Activated naive CD4-positive, alpha-beta T cell treated with anti-CD3 and anti-CD28 coated beads for 36 hours (primary cell): ENCODE data around the gene CFAP61. TPM values are rescaled to one million over a fixed set of nuclear protein-coding genes. Genes with fewer than 3 reads are reported as not detected.

Source experiments
- CTCF ChIA-PET: fragments of 350-600 bp; sonication (Branson Sonifier 250); formaldehyde crosslinking; loops from one replicate; lab custom pipeline; 2021; ENCODE audit warnings: antibody characterized with exemption; lab: Charles Lee
- DNase-seq: peaks from one replicate; pipeline ENCODE4 v3.0.0-alpha.2; 2020
- H3K27ac Mint-ChIP-seq: one replicate; pipeline ENCODE4 v1.8.0; 2021; ENCODE audit warnings: mild to moderate bottlenecking, mixed read lengths
- H3K27me3 Mint-ChIP-seq: one replicate; pipeline ENCODE4 v1.8.0; 2021; ENCODE audit warnings: low read depth, mixed read lengths
- H3K36me3 Mint-ChIP-seq: one replicate; pipeline ENCODE4 v1.8.0; 2021; ENCODE audit warnings: low read depth, mixed read lengths
- H3K4me1 Mint-ChIP-seq: one replicate; pipeline ENCODE4 v1.8.0; 2021; ENCODE audit warnings: low read depth, mixed read lengths
- H3K4me3 Mint-ChIP-seq: one replicate; pipeline ENCODE4 v1.8.0; 2021; ENCODE audit warnings: mild to moderate bottlenecking, moderate library complexity, mixed read lengths
- H3K9me3 Mint-ChIP-seq: one replicate; pipeline ENCODE4 v1.8.0; 2021; ENCODE audit warnings: mixed read lengths
- intact Hi-C: fragments of 100-400 bp; cut with micrococcal nuclease; formaldehyde crosslinking; loops from one replicate; pipeline ENCODE4 v1.15.1; 2023
- total RNA-seq, 2 experiments: library from RNA; stranded (reverse); gene quantifications; one replicate each; pipeline ENCODE4 v1.2.3, GENCODE V29; 2021

Gene CFAP61
- total RNA-seq, 2 experiments from 2014 or later: not detected

DNA sequence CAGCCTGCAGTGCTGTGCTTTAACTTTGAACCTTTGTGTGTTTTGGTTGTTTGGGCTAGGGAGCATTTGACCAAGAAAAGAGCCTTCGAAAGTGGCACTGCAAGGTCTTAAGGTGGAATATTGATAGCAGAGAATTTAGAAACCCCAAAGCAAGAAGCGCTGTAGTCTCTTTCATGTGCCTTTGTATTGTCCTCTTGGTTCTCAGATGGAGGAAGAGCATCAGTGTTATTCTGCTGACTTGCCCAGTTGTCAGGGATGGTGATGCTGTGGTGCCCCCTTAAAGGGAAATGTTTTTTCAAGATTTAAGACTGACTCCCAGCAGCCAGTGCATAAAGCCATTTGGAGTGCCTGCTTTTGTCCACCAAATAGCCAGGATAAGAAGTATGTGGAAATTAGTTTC is 212.9 kb downstream of the CFAP61 start:
- H3K27me3 Mint-ChIP-seq: peaks cover 2% of the 10 kb centered on the region
- CTCF ChIA-PET: no interaction called here
- intact Hi-C loops: no loop called here
- H3K27ac Mint-ChIP-seq: no peak overlapping the region
- no peaks in the 10 kb centered on the region for H3K4me1 Mint-ChIP-seq
- no peak overlapping the region for H3K4me3 Mint-ChIP-seq
- no peaks in the 10 kb centered on the region for H3K9me3 Mint-ChIP-seq
- DNase-seq: no peak
- H3K36me3 Mint-ChIP-seq: no peaks in the 10 kb centered on the region

DNA sequence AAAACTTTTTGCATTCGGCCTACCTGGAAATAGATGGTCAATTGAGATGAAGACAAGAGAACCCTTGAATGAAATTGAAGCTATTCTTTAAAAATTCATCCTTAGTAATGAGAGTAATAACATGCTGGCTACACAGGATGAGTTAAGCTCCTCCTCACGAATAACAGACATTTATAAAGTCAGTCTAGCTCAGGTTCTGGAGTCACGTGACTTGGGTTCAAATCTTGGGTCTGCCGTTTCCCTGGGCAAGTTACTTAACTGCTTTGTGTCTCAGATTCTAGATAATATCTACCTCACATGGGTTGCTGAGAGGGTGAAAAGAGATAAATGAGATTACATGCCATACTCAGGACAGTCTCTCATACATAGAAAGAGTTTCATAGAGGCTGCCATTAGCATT is 214.2 kb downstream of the CFAP61 start:
- intact Hi-C loops: no loop called here
- no peaks in the 10 kb centered on the region for H3K4me1 Mint-ChIP-seq
- H3K36me3 Mint-ChIP-seq: no peaks in the 10 kb centered on the region
- H3K4me3 Mint-ChIP-seq: no peak overlapping the region
- no peaks in the 10 kb centered on the region for H3K9me3 Mint-ChIP-seq
- no peak overlapping the region for H3K27ac Mint-ChIP-seq
- peaks cover 2% of the 10 kb centered on the region for H3K27me3 Mint-ChIP-seq
- no peak for DNase-seq
- CTCF ChIA-PET: interaction anchor here (0.6 kb wide), 1 partner anchor 510 kb away, joined by 3 read pairs; no protein-coding TSS in a partner anchor

DNA sequence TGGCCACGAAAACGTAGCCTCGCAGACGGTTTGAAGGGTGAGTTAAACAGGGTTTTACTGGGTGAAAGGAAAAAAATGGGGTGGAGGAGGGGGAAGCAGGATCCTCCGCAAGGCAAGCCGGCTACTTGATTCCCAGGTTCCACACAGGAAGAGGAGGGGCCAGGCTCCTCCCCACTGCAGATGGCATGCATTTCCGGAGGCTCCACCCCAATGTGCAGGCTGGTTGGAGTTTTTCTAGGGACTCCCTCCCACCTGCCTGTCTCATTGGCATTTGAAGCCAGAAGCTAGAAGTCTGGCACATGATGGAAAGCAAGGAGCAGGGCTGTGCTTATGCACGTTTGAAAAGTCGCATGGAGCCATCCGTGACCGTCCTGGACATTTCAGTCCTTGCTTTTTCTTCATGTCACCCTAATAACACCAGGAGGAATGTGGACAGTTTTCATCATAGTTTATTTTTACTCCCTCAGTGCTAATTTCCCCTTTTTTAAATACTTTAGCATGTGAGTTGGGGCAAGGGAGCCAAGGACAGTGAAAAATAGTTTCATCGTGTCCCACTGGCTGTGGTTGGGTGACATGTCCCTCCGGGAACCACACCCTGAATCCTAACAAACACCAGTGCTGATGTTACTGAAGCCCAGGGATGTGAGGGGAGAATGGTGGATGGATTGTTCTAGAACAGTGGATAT is 215.5 kb downstream of the CFAP61 start:
- H3K27ac Mint-ChIP-seq: no peak overlapping the region
- intact Hi-C loops: no loop called here
- H3K4me3 Mint-ChIP-seq: no peak overlapping the region
- no peaks in the 10 kb centered on the region for H3K36me3 Mint-ChIP-seq
- no peak for DNase-seq
- peaks cover 2% of the 10 kb centered on the region for H3K27me3 Mint-ChIP-seq
- H3K9me3 Mint-ChIP-seq: no peaks in the 10 kb centered on the region
- no peaks in the 10 kb centered on the region for H3K4me1 Mint-ChIP-seq
- CTCF ChIA-PET: no interaction called here

DNA sequence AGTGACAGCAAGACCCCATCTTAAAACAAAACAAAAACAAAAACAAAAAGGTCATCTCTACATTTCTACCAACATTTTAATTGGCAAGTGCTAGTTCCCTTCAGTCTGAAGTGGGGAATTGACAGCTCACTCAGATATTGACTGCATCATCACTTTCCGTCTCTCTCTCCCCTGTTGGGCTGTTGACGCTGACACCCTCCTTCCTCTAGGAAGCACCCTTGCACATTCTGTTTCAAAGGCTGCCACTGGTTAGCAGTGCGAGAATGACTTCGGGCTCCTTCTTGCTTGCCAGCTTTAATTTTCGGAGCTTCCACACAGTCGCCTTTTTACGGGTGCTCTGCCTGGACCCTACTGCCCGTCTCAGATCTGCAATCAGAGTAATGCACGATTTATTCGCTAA is 218.9 kb downstream of the CFAP61 start:
- CTCF ChIA-PET: no interaction called here
- no peaks in the 10 kb centered on the region for H3K36me3 Mint-ChIP-seq

DNA sequence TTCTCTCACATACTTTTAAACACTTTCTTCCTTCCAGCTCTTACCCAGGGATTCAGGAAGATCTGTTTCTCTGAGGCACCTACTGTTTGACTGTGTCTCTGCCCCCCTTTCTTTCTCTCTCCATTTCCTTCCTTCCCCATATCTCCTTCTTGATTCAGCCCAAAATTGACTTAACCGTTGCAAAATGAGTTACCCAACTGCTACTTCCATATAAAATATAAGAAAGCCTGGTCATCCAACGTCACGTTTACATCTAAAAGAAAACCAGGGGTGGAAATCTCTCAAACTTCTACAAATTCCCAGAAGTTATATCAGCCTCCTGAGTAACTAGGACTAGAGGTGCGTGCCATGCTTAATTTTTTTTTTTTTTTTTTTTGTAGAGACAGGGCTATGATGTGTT is 220.4 kb downstream of the CFAP61 start:
- peaks cover 4% of the 10 kb centered on the region for H3K4me1 Mint-ChIP-seq
- no peak overlapping the region for H3K4me3 Mint-ChIP-seq
- no peak for DNase-seq
- H3K27ac Mint-ChIP-seq: no peak overlapping the region
- H3K9me3 Mint-ChIP-seq: no peaks in the 10 kb centered on the region
- CTCF ChIA-PET: no interaction called here
- H3K36me3 Mint-ChIP-seq: no peaks in the 10 kb centered on the region
- intact Hi-C loops: no loop called here
- peaks cover 15% of the 10 kb centered on the region for H3K27me3 Mint-ChIP-seq

More for the DNA sequence above, 218.9 kb downstream of the CFAP61 start:
- Mint-ChIP-seq H3K27me3 (peaks cover 9% of the 10 kb centered on the region), H3K9me3 (no peaks in the 10 kb centered on the region), H3K4me1 (no peaks in the 10 kb centered on the region), H3K27ac (no peak overlapping the region), H3K4me3 (no peak overlapping the region)
- intact Hi-C loops: no loop called here
- no peak for DNase-seq

DNA sequence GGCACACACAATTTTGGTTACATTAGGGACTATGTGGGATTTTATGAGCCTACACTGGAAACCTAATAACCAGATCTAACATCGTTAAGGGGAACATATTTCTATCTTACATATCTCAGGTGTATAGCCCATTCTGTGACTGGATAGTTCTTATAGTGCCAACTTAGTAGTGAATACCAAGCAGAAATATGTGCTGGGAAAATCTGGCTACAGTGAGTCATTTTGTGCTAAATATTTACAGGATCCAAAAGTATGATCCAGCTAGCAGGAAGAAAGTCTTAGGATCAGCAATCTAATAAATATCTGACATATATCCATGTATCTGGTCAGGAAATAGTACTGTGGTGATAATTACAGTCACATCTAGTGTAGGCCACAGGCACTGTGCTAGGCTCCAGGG is 221.0 kb downstream of the CFAP61 start:
- H3K4me1 Mint-ChIP-seq: peaks cover 4% of the 10 kb centered on the region

DNA sequence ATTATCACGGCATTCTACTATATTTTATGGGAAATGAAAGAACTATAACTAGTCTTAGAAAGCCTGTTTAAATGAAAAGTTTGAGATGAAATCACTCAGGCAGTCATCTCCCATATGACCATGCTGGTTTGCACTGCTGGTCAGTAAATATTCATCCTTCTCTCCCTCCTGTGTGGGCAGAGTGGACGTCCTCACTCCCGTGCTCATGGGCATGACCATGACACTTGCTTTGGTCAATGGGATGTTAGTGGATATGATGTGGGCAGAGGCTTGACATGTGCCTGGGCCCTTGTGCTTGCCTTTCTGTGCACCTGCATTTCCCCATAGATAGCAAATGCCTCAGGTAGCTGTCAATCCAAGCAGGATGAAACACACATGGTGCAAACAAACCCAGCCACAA is 222.5 kb downstream of the CFAP61 start:
- Mint-ChIP-seq H3K4me1 (peaks cover 4% of the 10 kb centered on the region), H3K9me3 (no peaks in the 10 kb centered on the region), H3K4me3 (no peak overlapping the region), H3K27me3 (peaks cover 23% of the 10 kb centered on the region), H3K36me3 (no peaks in the 10 kb centered on the region), H3K27ac (no peak overlapping the region)
- CTCF ChIA-PET: no interaction called here
- DNase-seq: no peak
- intact Hi-C loops: no loop called here

More for the DNA sequence above, 221.0 kb downstream of the CFAP61 start:
- Mint-ChIP-seq H3K4me3 (no peak overlapping the region), H3K27ac (no peak overlapping the region), H3K9me3 (no peaks in the 10 kb centered on the region), H3K27me3 (peaks cover 21% of the 10 kb centered on the region), H3K36me3 (no peaks in the 10 kb centered on the region)
- DNase-seq: no peak
- intact Hi-C loops: no loop called here
- CTCF ChIA-PET: no interaction called here

DNA sequence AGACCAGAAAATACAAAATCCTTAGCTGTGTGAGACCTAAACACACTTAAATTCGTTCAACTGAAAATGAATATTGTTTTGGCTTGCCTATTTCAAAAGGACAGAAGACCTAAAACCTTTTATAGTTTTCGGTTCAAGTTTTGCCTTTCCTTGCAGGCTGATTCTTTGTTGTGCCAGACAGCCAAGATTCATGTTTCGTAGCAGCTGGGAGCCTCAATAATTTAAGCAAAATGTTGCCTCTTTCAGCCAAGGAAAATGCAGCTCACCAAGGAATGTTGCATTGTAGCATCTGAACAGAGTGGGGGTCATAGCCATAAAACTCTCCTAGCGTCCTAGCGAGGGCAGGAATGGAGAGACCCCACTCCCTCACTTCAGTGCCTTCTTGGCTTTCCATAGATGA is 223.3 kb downstream of the CFAP61 start:
- intact Hi-C loops: no loop called here
- H3K27me3 Mint-ChIP-seq: peaks cover 25% of the 10 kb centered on the region
- no peak overlapping the region for H3K4me3 Mint-ChIP-seq
- H3K27ac Mint-ChIP-seq: no peak overlapping the region
- CTCF ChIA-PET: interaction anchor here (0.8 kb wide), 1 partner anchor 10 kb away, joined by 6 read pairs; no protein-coding TSS in a partner anchor
- DNase-seq: no peak
- H3K4me1 Mint-ChIP-seq: peaks cover 4% of the 10 kb centered on the region
- H3K36me3 Mint-ChIP-seq: no peaks in the 10 kb centered on the region
- no peaks in the 10 kb centered on the region for H3K9me3 Mint-ChIP-seq

DNA sequence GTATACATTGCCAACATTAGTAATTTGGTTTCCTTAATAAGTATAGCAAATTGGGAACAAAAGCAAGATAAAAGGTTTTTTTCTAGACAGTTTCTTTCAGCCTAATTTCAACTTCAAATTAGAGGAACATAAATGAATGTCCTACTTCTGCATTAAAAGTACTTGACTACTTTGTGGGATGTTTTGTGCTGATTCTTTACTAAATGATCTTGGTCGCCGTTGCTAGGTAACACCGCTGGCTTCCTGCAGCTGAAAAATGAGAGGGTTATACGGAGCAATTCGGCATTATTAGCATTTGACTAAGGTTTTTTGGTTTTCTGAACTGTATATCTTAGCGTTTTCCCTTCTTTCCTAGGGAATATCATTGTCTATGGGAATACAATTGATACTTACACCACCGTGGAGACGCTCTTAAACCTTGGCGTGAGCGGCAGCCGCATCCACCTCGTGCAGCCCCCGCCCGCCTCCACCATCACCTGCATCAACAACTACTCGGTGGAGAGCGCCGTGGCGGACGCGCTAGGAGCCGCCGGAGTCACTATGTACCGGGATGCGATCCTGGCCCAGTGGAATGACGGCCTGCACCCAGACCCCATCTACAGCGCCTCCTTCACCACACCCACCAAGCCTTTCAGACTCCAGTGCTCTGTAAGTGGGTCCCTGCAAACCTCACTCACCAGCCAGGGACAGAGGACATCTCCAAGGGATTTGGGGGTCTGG is 224.6 kb downstream of the CFAP61 start:
- Mint-ChIP-seq H3K4me3 (no peak overlapping the region), H3K9me3 (no peaks in the 10 kb centered on the region), H3K4me1 (peaks cover 4% of the 10 kb centered on the region), H3K27ac (no peak overlapping the region), H3K36me3 (no peaks in the 10 kb centered on the region), H3K27me3 (peaks cover 25% of the 10 kb centered on the region)
- CTCF ChIA-PET: no interaction called here
- no peak for DNase-seq
- intact Hi-C loops: no loop called here

DNA sequence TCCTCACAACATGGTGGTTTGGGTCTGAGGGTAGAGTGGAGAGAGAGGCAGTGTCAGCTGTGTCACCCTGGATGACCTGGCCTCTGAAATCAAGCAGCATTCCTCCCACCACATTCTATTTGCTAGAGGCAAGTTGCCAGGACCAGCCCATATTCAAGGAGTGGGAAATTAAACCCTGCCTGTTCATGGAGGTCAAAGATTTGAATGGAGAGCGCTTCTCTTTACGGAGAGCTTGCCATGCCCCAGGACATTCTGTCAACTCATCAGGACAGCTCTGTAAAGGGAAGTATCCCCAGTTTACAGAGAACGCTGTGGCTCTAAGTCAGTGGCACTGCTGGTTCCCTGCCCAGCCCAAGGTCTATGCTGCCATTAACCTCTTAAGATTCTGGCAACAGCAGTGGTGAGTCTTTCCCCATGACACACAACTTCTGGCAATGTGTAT is 225.6 kb downstream of the CFAP61 start:
- Mint-ChIP-seq H3K27me3 (peaks cover 25% of the 10 kb centered on the region), H3K9me3 (no peaks in the 10 kb centered on the region), H3K4me1 (peaks cover 4% of the 10 kb centered on the region), H3K4me3 (no peak overlapping the region), H3K27ac (no peak overlapping the region), H3K36me3 (no peaks in the 10 kb centered on the region)
- intact Hi-C loops: no loop called here
- CTCF ChIA-PET: interaction anchor here (0.6 kb wide), 1 partner anchor 262 kb away, joined by 3 read pairs; no protein-coding TSS in a partner anchor
- DNase-seq: no peak

DNA sequence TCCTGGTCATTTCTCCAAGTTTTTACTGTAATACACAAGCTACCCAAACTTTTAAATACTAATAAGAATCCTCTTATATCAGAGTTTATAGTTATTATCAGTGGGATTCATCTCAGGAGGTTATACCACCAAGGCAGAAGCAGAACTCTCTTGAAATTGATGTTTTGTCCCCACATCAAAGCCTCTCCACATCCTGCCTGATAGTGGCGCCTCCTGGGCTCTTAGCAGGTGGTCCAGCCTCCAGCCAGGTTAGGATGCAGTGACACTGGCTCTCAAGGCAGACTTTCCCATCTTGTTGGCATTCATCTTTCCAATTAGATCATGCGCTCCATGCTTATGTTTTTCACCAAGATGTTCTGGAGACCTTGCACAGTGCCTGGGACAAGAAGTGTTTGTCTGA is 233.7 kb downstream of the CFAP61 start:
- Mint-ChIP-seq H3K4me3 (no peak overlapping the region), H3K9me3 (no peaks in the 10 kb centered on the region), H3K27ac (no peak overlapping the region), H3K36me3 (no peaks in the 10 kb centered on the region), H3K4me1 (no peaks in the 10 kb centered on the region), H3K27me3 (peaks cover 12% of the 10 kb centered on the region)
- intact Hi-C loops: no loop called here
- CTCF ChIA-PET: interaction anchor here (0.8 kb wide), 1 partner anchor 10 kb away, joined by 6 read pairs; no protein-coding TSS in a partner anchor
- DNase-seq: no peak

DNA sequence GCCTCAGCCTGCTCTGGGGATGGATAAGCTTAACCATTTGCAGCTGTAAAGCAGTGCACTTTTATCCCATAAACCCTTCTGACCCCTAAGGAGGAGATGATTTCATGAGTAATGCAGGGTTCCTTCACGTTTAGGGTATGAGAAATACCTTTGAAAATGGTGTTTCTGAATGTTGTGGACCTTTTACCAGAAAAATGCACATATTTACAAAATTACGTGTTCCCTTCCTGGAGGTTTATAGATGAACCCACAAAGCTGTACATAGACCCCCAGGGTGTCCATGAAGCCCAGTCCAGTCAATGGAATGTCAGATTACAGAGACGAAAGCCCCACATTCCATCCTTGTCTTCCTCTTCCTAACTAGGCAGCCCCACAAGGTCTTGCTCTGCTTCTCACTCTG is 237.0 kb downstream of the CFAP61 start:
- peaks cover 12% of the 10 kb centered on the region for H3K27me3 Mint-ChIP-seq
- intact Hi-C loops: no loop called here
- H3K9me3 Mint-ChIP-seq: no peaks in the 10 kb centered on the region
- no peaks in the 10 kb centered on the region for H3K4me1 Mint-ChIP-seq
- no peak overlapping the region for H3K4me3 Mint-ChIP-seq
- H3K36me3 Mint-ChIP-seq: no peaks in the 10 kb centered on the region
- DNase-seq: no peak
- H3K27ac Mint-ChIP-seq: no peak overlapping the region
- CTCF ChIA-PET: no interaction called here

DNA sequence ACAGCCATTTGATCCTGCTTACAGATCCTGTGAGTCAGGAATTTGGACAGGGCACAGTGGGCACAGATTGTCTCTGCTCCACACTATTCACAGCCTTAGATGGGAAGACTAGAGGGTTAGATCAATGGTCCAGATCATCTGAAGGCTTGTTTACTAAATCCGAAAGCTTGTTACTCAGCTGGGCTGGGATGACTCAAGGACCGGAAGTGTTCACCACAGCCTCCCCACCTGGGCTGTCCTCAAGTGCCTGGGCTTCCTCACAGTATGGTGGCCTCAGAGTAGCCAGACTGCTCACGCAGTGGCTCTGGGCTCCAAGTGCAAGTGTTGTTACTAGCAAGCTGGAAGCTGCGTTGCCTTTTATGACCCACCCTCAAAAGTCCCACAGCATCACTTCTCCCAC is 240.1 kb downstream of the CFAP61 start:
- Mint-ChIP-seq H3K4me3 (no peak overlapping the region), H3K4me1 (no peaks in the 10 kb centered on the region), H3K9me3 (no peaks in the 10 kb centered on the region), H3K27ac (no peak overlapping the region), H3K27me3 (peaks cover 9% of the 10 kb centered on the region), H3K36me3 (no peaks in the 10 kb centered on the region)
- no peak for DNase-seq
- intact Hi-C loops: no loop called here
- CTCF ChIA-PET: no interaction called here
